Smooth muscle cell of trachea (primary cell): ENCODE results near the gene MOBP. TPM values are rescaled to one million over a fixed set of nuclear protein-coding genes. Genes with fewer than 3 reads are reported as not detected.

Experiments
- total RNA-seq: library from RNA; depleted of rRNA; stranded (reverse); fragments of >200 nt; gene quantifications from 2 replicates; pipeline ENCODE4 v1.2.1, GENCODE V29; 2014

The MOBP gene, protein sequence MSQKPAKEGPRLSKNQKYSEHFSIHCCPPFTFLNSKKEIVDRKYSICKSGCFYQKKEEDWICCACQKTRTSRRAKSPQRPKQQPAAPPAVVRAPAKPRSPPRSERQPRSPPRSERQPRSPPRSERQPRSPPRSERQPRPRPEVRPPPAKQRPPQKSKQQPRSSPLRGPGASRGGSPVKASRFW
- under 0.01 TPM in 1 of 2 replicates, not detected in the other for total RNA-seq

DNA sequence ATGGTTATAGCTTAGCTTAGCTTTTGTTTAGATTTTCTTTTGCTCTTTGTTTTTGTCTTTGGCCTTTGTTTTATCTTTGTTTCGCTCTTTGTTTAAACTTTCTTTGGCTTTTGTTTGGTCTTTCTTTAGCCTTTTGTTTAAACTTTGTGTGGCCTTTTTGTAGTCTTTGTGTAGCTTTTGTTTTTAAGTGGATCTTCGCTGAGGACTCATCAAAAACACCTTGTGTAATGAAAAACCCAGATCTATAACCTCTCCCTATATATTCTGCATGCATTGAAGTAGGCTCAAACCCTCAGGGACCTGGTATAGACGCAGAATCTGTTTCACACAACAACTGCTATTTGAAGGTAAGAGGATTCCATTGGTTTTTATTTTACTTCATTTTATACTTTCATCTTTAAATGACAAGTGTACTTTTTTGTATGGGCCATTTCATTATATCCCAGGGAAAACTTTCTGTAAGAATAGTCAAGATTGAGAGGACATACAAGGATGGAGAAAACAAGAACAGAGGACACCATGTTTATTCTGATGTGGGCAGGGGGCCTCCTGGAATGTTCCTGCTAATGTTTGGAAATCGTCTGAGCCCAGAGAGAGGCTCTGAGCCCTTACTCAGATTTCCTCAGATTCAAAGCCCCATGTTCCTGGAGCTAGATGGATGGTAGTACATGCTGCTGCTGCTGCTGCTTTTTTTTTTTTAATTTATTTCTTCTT, at the start of gene MOBP:
Gene MOBP, plus strand, starts transcription at position 287 of the 714 bp plus-strand sequence. CDS start 34,390 bp downstream, outside the sequence.

Other genes starting within 250 kb of the MOBP start
- not detected in 2 replicates for gene CX3CR1, start 187.6 kb upstream of the MOBP start, total RNA-seq
- not detected in 2 replicates for gene CCR8, start 138.0 kb upstream of the MOBP start, total RNA-seq
- gene SLC25A38, start 84.3 kb upstream of the MOBP start, total RNA-seq, result 15.6 and 24.3 TPM in 2 replicates
- 1,241 and 1,538 TPM in 2 replicates for gene RPSA, start 61.0 kb upstream of the MOBP start, total RNA-seq